B cell (primary cell): Measurements from ENCODE around the gene STT3B. TPM values are rescaled to one million over a fixed set of nuclear protein-coding genes. Genes with fewer than 3 reads are reported as not detected.

Source experiments
- ATAC-seq: fragments of 200-7000 bp; cut with Tn5 transposase; one replicate; pipeline ENCODE4 v1.10.0; 2021; ENCODE audit warnings: low read depth, mild to moderate bottlenecking, moderate number of reproducible peaks, moderate library complexity
- CTCF ChIA-PET: fragments of 350-600 bp; sonication (Branson Sonifier 250); formaldehyde crosslinking; loops from one replicate; lab custom pipeline; 2021; ENCODE audit warnings: antibody characterized with exemption, inconsistent platforms; lab: Charles Lee
- POLR2A ChIA-PET: fragments of 350-600 bp; sonication (Branson Sonifier 250); formaldehyde crosslinking; loops from one replicate; lab custom pipeline; 2021; ENCODE audit warnings: antibody characterized with exemption; lab: Charles Lee
- DNase-seq: peaks from one replicate; pipeline ENCODE4 v3.0.0; 2013
- H2AFZ ChIP-seq: 2 replicates; pipeline ENCODE4 v1.6.1; 2012; ENCODE audit warnings: mild to moderate bottlenecking, low read depth, low read length; ENCODE audit not compliant: insufficient read depth, poor library complexity, severe bottlenecking
- H3K27ac ChIP-seq, 2 donors: 1 replicate in 1 of 2; 2 replicates in 1 of 2; pipeline ENCODE4 v1.5.1; 2012 to 2013; ENCODE audit warnings: low read length in 2 of 2, mild to moderate bottlenecking in 2 of 2, moderate library complexity in 1 of 2
- H3K27me3 ChIP-seq, 4 experiments: fragments of 200-600 bp in 1 of 4; sonication (generic) in 1 of 4; replicated peaks in 1 of 4; 1 replicate in 2 of 4; 2 replicates in 2 of 4; pipeline versions ENCODE4 v1.6.1 to v1.7.0; 2013 to 2016; ENCODE audit warnings: low read length in 3 of 4, mild to moderate bottlenecking in 2 of 4, mixed read lengths in 1 of 4, moderate library complexity in 1 of 4; ENCODE audit not compliant: insufficient read depth in 4 of 4, control insufficient read depth in 3 of 4; ENCODE audit errors: control extremely low read depth in 1 of 4
- H3K36me3 ChIP-seq, 2 experiments: replicated peaks in 1 of 2; 1 replicate in 1 of 2; 2 replicates in 1 of 2; pipeline versions ENCODE4 v1.6.1 to v1.7.1; 2013; ENCODE audit warnings: low read length in 1 of 2; ENCODE audit not compliant: insufficient read depth in 2 of 2, control insufficient read depth in 1 of 2; ENCODE audit errors: control extremely low read depth in 1 of 2, extremely low read depth in 1 of 2
- H3K4me1 ChIP-seq, 2 donors: fragments of 200-600 bp in 1 of 2; sonication (generic) in 1 of 2; 1 replicate in 1 of 2; 2 replicates in 1 of 2; pipeline versions ENCODE4 v1.5.1 to v1.6.1; 2013 to 2017; ENCODE audit warnings: low read length in 2 of 2; ENCODE audit not compliant: control insufficient read depth in 2 of 2, insufficient read depth in 2 of 2
- H3K4me2 ChIP-seq: replicated peaks from 2 replicates; pipeline ENCODE3; 2012; ENCODE audit warnings: mild to moderate bottlenecking, low read depth, low read length; ENCODE audit not compliant: poor library complexity, severe bottlenecking
- H3K4me3 ChIP-seq, 5 experiments: fragments of 200-600 bp in 1 of 5; sonication (generic) in 1 of 5; 1 replicate in 3 of 5; 2 replicates in 2 of 5; pipeline versions ENCODE4 v1.5.1 to v1.7.0; 2011 to 2016; ENCODE audit warnings: low read length in 4 of 5, mild to moderate bottlenecking in 4 of 5, low read depth in 2 of 5, control low read depth in 1 of 5, moderate library complexity in 1 of 5; ENCODE audit not compliant: insufficient read depth in 1 of 5; ENCODE audit errors: control extremely low read depth in 1 of 5, extremely low read depth in 1 of 5
- H3K79me2 ChIP-seq: fragments of 200-600 bp; sonication (generic); one replicate; pipeline ENCODE4 v1.6.0; 2016; ENCODE audit warnings: low read length; ENCODE audit not compliant: control insufficient read depth, insufficient read depth
- H3K9ac ChIP-seq: fragments of 200-600 bp; sonication (generic); 2 replicates; pipeline ENCODE4 v1.6.1; 2017; ENCODE audit warnings: mild to moderate bottlenecking, low read length, moderate library complexity
- H3K9me3 ChIP-seq, 3 donors: one replicate each; pipeline versions ENCODE4 v1.6.1 to v1.7.1; 2013; ENCODE audit warnings: low read length in 2 of 3; ENCODE audit not compliant: control insufficient read depth in 2 of 3, insufficient read depth in 1 of 3; ENCODE audit errors: control extremely low read depth in 1 of 3
- H4K20me1 ChIP-seq: 2 replicates; pipeline ENCODE4 v1.6.0; 2012; ENCODE audit warnings: mild to moderate bottlenecking, low read length; ENCODE audit not compliant: insufficient read depth, control insufficient read depth, poor library complexity, severe bottlenecking
- H3K27ac Mint-ChIP-seq: one replicate; pipeline ENCODE4 v1.8.0; 2021; ENCODE audit warnings: mixed read lengths
- H3K27me3 Mint-ChIP-seq: one replicate; pipeline ENCODE4 v1.8.0; 2021; ENCODE audit warnings: mixed read lengths
- H3K4me1 Mint-ChIP-seq: one replicate; pipeline ENCODE4 v1.8.0; 2021; ENCODE audit warnings: mixed read lengths
- H3K4me3 Mint-ChIP-seq: one replicate; pipeline ENCODE4 v1.8.0; 2021; ENCODE audit warnings: mixed read lengths
- H3K9me3 Mint-ChIP-seq: one replicate; pipeline ENCODE4 v1.8.0; 2022; ENCODE audit warnings: mixed read lengths; ENCODE audit not compliant: insufficient read depth
- EZH2 ChIP-seq: IDR thresholded peaks from 2 replicates; pipeline ENCODE4 v1.6.1; 2012; ENCODE audit warnings: borderline replicate concordance, low read depth, mild to moderate bottlenecking, moderate library complexity, low read length; ENCODE audit not compliant: insufficient read depth, poor library complexity, severe bottlenecking
- WGBS: methylation state at CpG from one replicate; pipeline ENCODE4 v1.1.5; 2013; ENCODE audit warnings: missing lambda C conversion rate; ENCODE audit not compliant: insufficient coverage; 5-methylcytosine and 5-hydroxymethylcytosine counted together
- intact Hi-C: fragments of 100-400 bp; cut with micrococcal nuclease; formaldehyde crosslinking; loops from one replicate; pipeline ENCODE4 v1.10.0; 2022
- polyA plus RNA-seq: library from polyadenylated mRNA; depleted of rRNA; stranded (reverse); fragments of >200 nt; gene quantifications from 2 replicates; pipeline ENCODE4 v1.2.3, GENCODE V29; 2012
- total RNA-seq, 2 donors: library from RNA; stranded (reverse); fragments of 120-200 nt in 1 of 2; gene quantifications; 1 replicate in 1 of 2; 2 replicates in 1 of 2; pipeline versions ENCODE4 v1.2.3 to v1.2.4, GENCODE V29; 2013 to 2022
- TF ChIP-seq, protein P1 (sequence below): fragments of 200-600 bp; IDR thresholded peaks from one replicate; pipeline ENCODE4 v1.8.0; 2022; ENCODE audit warnings: antibody characterized with exemption, mild to moderate bottlenecking

STT3B gene
- total and polyA plus RNA-seq, 2 donors (not counting 1 experiment from before 2014, with no cell fraction given), result 35.4 to 79.2 TPM

DNA sequence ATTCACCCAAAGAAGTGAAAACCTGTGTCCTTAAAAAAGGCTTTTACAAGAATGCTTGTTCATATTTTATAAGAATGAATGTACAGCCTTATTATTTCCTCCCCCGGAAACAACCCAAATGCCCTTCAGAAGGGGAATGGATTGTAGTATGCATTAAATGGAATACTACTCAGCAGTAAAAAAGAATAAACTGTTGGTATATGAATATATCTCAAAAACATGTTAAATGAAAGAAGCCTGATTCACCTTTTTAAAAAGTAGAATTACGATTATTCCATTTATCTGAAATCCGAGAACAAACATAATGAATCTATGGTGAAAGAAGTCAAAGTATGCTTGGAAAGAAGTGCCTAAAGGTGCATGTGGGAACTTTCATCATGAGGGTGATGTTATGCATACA, 20.5 kb downstream of the STT3B start:
- no CpG with 5 or more reads among the region's 3 CpGs for WGBS
- Histone ChIP-seq H2AFZ (no peak overlapping the region), H3K27me3 (no peaks in the 10 kb centered on the region), H3K36me3 (peaks cover 0 to 1% of the 10 kb centered on the region in 2 experiments), H3K9ac (no peak overlapping the region), H3K4me2 (no peak overlapping the region), H3K4me3 (no peak overlapping the region), H4K20me1 (peaks cover 53% of the 10 kb centered on the region), H3K79me2 (peaks cover 98% of the 10 kb centered on the region), H3K27ac (no peak overlapping the region), H3K4me1 (peaks cover 10 to 18% of the 10 kb centered on the region in 2 donors), H3K9me3 (peaks cover 5 to 12% (median 12%) of the 10 kb centered on the region in 3 donors)
- intact Hi-C loops, result no loop called here
- H3K4me3 Mint-ChIP-seq, result no peak overlapping the region
- POLR2A ChIA-PET, result no interaction called here
- H3K4me1 Mint-ChIP-seq, result peaks cover 57% of the 10 kb centered on the region
- H3K27me3 Mint-ChIP-seq, result no peaks in the 10 kb centered on the region
- DNase-seq (no peak), ATAC-seq (no peak)
- H3K9me3 Mint-ChIP-seq, result peaks cover 5% of the 10 kb centered on the region
- no peak overlapping the region for H3K27ac Mint-ChIP-seq
- TF ChIP-seq, protein P1, sequence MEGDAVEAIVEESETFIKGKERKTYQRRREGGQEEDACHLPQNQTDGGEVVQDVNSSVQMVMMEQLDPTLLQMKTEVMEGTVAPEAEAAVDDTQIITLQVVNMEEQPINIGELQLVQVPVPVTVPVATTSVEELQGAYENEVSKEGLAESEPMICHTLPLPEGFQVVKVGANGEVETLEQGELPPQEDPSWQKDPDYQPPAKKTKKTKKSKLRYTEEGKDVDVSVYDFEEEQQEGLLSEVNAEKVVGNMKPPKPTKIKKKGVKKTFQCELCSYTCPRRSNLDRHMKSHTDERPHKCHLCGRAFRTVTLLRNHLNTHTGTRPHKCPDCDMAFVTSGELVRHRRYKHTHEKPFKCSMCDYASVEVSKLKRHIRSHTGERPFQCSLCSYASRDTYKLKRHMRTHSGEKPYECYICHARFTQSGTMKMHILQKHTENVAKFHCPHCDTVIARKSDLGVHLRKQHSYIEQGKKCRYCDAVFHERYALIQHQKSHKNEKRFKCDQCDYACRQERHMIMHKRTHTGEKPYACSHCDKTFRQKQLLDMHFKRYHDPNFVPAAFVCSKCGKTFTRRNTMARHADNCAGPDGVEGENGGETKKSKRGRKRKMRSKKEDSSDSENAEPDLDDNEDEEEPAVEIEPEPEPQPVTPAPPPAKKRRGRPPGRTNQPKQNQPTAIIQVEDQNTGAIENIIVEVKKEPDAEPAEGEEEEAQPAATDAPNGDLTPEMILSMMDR, result no peak
- no peak for TF ChIP-seq EZH2
- CTCF ChIA-PET, result interaction anchor here (1.0 kb wide), 1 partner anchor 9 kb away, joined by 3 read pairs; no protein-coding TSS in a partner anchor

DNA sequence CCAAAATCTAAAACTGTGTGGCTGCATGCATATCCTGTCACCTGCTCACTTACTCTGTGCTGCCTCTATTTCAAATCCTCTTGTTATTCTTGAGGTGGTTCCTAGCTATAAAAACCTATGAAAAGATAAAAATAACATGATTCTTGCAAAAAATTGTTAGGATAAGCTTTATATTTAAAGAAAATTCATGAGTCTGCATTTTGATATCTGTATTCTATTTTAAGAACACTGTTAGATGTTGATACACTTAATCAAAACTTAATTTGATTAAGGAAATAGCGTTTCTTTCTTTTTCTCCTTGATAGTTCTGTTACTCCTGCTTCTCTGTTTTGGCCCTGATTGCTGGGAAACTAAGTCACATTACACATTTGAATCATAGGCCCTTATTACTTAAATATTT, 22.5 kb downstream of the STT3B start:
- DNase-seq (no peak), ATAC-seq (no peak)
- Histone ChIP-seq H3K9me3 (peaks cover 14 to 17% (median 16%) of the 10 kb centered on the region in 3 donors), H3K27me3 (no peaks in the 10 kb centered on the region), H3K4me1 (peaks cover 10 to 16% of the 10 kb centered on the region in 2 donors), H3K36me3 (peaks cover 0 to 1% of the 10 kb centered on the region in 2 experiments), H4K20me1 (peaks cover 50% of the 10 kb centered on the region), H3K79me2 (peaks cover 100% of the 10 kb centered on the region), H3K9ac (no peak overlapping the region), H2AFZ (no peak overlapping the region), H3K4me2 (no peak overlapping the region), H3K27ac (no peak overlapping the region), H3K4me3 (no peak overlapping the region)
- no peaks in the 10 kb centered on the region for H3K27me3 Mint-ChIP-seq
- peaks cover 62% of the 10 kb centered on the region for H3K4me1 Mint-ChIP-seq
- no peak overlapping the region for H3K27ac Mint-ChIP-seq
- no peak for TF ChIP-seq EZH2
- TF ChIP-seq, protein P1, result no peak
- H3K9me3 Mint-ChIP-seq, result peaks cover 9% of the 10 kb centered on the region
- WGBS, result no CpG with 5 or more reads among the region's 1 CpG
- intact Hi-C loops, result no loop called here
- no peak overlapping the region for H3K4me3 Mint-ChIP-seq
- ChIA-PET CTCF (interaction anchor here (0.7 to 0.9 kb wide), 2 partner anchors 708 to 1542 kb away, joined by 3 to 4 read pairs; no protein-coding TSS in a partner anchor), POLR2A (no interaction called here)
